ENCODE results near the gene CEP112. TPM values are rescaled to one million over a fixed set of nuclear protein-coding genes. Genes with fewer than 3 reads are reported as not detected.
"Not testable (repeated sequence)": the region's sequence is repeated elsewhere in the genome, so short reads cannot be mapped to it uniquely, and the experiment has no call there.

CEP112 gene
- total RNA-seq, 6 experiments from 2014 or later: 5.3 to 7.7 (median 6.9) TPM

- no peaks in the 10 kb centered on the region for H3K27me3 Mint-ChIP-seq (ENCODE audit: insufficient read depth)
- H3K27ac Mint-ChIP-seq: peak overlapping the region; percentile 79
- DNase-seq: peak; percentile 82
These were observed 449.3 kb downstream of the CEP112 start for GRCh38 chr17:65742403-65743307.

GRCh38 chr17:65741710-65742109 is 450.2 kb downstream of the CEP112 start:
- H3K4me1 Mint-ChIP-seq (ENCODE audit: low read depth): peaks cover 17% of the 10 kb centered on the region
- H3K4me3 Mint-ChIP-seq: no peak overlapping the region
- no peaks in the 10 kb centered on the region for H3K27me3 Mint-ChIP-seq (ENCODE audit: insufficient read depth)
- H3K36me3 Mint-ChIP-seq (ENCODE audit: low read depth): peaks cover 5% of the 10 kb centered on the region; the same call in 1 of the 2 replicates
- no peaks in the 10 kb centered on the region for H3K9me3 Mint-ChIP-seq
- DNase-seq: no peak
- H3K27ac Mint-ChIP-seq: no peak overlapping the region
- TF ChIP-seq CTCF (IDR thresholded peaks at IDR 0.05): no peak

More at GRCh38 chr17:65742403-65743307, 449.3 kb downstream of the CEP112 start:
- H3K4me1 Mint-ChIP-seq (ENCODE audit: low read depth): peaks cover 17% of the 10 kb centered on the region
- peaks cover 5% of the 10 kb centered on the region; the same call in 1 of the 2 replicates for H3K36me3 Mint-ChIP-seq (ENCODE audit: low read depth)
- H3K9me3 Mint-ChIP-seq: no peaks in the 10 kb centered on the region
- no peak for TF ChIP-seq CTCF (IDR thresholded peaks at IDR 0.05)
- H3K4me3 Mint-ChIP-seq: peak overlapping the region; percentile 78

- H3K4me3 Mint-ChIP-seq: no peak overlapping the region
- H3K9me3 Mint-ChIP-seq: no peaks in the 10 kb centered on the region
- no peaks in the 10 kb centered on the region for H3K27me3 Mint-ChIP-seq (ENCODE audit: insufficient read depth)
- H3K36me3 Mint-ChIP-seq (ENCODE audit: low read depth): peaks cover 5% of the 10 kb centered on the region; the same call in 1 of the 2 replicates
- H3K27ac Mint-ChIP-seq: no peak overlapping the region
- peaks cover 17% of the 10 kb centered on the region for H3K4me1 Mint-ChIP-seq (ENCODE audit: low read depth)
- TF ChIP-seq CTCF (IDR thresholded peaks at IDR 0.05): no peak
- no peak for DNase-seq
These were observed 452.9 kb downstream of the CEP112 start for GRCh38 chr17:65739034-65739433.

GRCh38 chr17:65737451-65737850 is 454.5 kb downstream of the CEP112 start:
- no peak for TF ChIP-seq CTCF (IDR thresholded peaks at IDR 0.05)
- Mint-ChIP-seq H3K27me3 (ENCODE audit: insufficient read depth) (no peaks in the 10 kb centered on the region), H3K36me3 (ENCODE audit: low read depth) (peaks cover 5% of the 10 kb centered on the region; the same call in 1 of the 2 replicates), H3K9me3 (no peaks in the 10 kb centered on the region), H3K4me3 (no peak overlapping the region), H3K27ac (no peak overlapping the region), H3K4me1 (ENCODE audit: low read depth) (peaks cover 7% of the 10 kb centered on the region)
- DNase-seq: no peak

GRCh38 chr17:65733314-65733713 is 458.6 kb downstream of the CEP112 start:
- Mint-ChIP-seq H3K27me3 (ENCODE audit: insufficient read depth) (no peaks in the 10 kb centered on the region; the same call in 1 of the 2 replicates), H3K27ac (no peak overlapping the region), H3K36me3 (ENCODE audit: low read depth) (no peaks in the 10 kb centered on the region), H3K9me3 (no peaks in the 10 kb centered on the region), H3K4me1 (ENCODE audit: low read depth) (no peaks in the 10 kb centered on the region), H3K4me3 (no peak overlapping the region)
- no peak for TF ChIP-seq CTCF (IDR thresholded peaks at IDR 0.05)
- no peak for DNase-seq

GRCh38 chr17:65732667-65733066 is 459.3 kb downstream of the CEP112 start:
- not testable (repeated sequence) for H3K9me3 Mint-ChIP-seq; H3K4me3 Mint-ChIP-seq; DNase-seq; H3K27ac Mint-ChIP-seq; H3K27me3 Mint-ChIP-seq (ENCODE audit: insufficient read depth); H3K4me1 Mint-ChIP-seq (ENCODE audit: low read depth); H3K36me3 Mint-ChIP-seq (ENCODE audit: low read depth)

All from HFFc6 (cell line).